GM23338 (cell line): ENCODE results near the gene DMD. TPM values are rescaled to one million over a fixed set of nuclear protein-coding genes. Genes with fewer than 3 reads are reported as not detected.

Source experiments
- ATAC-seq: fragments of 200-7000 bp; cut with Tn5 transposase; 3 replicates; pipeline ENCODE4 v1.9.1; 2020
- DNase-seq: peaks from one replicate; pipeline ENCODE4 v3.0.0-alpha.2; 2015; ENCODE audit warnings: low spot score
- H2AFZ ChIP-seq: fragments of 200-600 bp; sonication (generic); 2 replicates; pipeline ENCODE4 v1.8.0; 2016; ENCODE audit warnings: antibody characterized with exemption, mild to moderate bottlenecking, moderate library complexity
- H3F3A ChIP-seq: fragments of 200-600 bp; sonication (generic); replicated peaks from 2 replicates; pipeline ENCODE4 v1.8.0; 2017; ENCODE audit warnings: antibody characterized with exemption, mixed run types, low read depth
- H3K27ac ChIP-seq: fragments of 200-600 bp; sonication (generic); 2 replicates; pipeline ENCODE4 v1.6.1; 2016; ENCODE audit warnings: low read depth
- H3K27me3 ChIP-seq: fragments of 200-600 bp; sonication (generic); 2 replicates; pipeline ENCODE4 v1.8.0; 2016; ENCODE audit warnings: mild to moderate bottlenecking, mixed run types, moderate library complexity; ENCODE audit not compliant: insufficient read depth
- H3K36me3 ChIP-seq: fragments of 200-600 bp; sonication (generic); 2 replicates; pipeline ENCODE4 v1.8.0; 2016; ENCODE audit warnings: mild to moderate bottlenecking; ENCODE audit not compliant: insufficient read depth
- H3K4me1 ChIP-seq: fragments of 200-600 bp; sonication (generic); 2 replicates; pipeline ENCODE4 v1.8.0; 2016; ENCODE audit warnings: mild to moderate bottlenecking, moderate library complexity; ENCODE audit not compliant: insufficient read depth
- H3K4me2 ChIP-seq: fragments of 200-600 bp; sonication (generic); 2 replicates; pipeline ENCODE4 v1.7.1; 2017; ENCODE audit warnings: mixed run types
- H3K4me3 ChIP-seq: fragments of 200-600 bp; sonication (generic); 2 replicates; pipeline ENCODE4 v1.6.1; 2016; ENCODE audit warnings: mixed run types
- H3K79me2 ChIP-seq: fragments of 200-600 bp; sonication (generic); replicated peaks from 2 replicates; pipeline ENCODE4 v1.8.0; 2017; ENCODE audit warnings: mild to moderate bottlenecking; ENCODE audit not compliant: insufficient read depth
- H3K9me2 ChIP-seq: fragments of 200-600 bp; sonication (generic); 2 replicates; pipeline ENCODE4 v1.8.0; 2017; ENCODE audit not compliant: insufficient read depth
- H4K20me1 ChIP-seq: fragments of 200-600 bp; sonication (generic); replicated peaks from 2 replicates; pipeline ENCODE4 v1.8.0; 2017; ENCODE audit warnings: mild to moderate bottlenecking; ENCODE audit not compliant: insufficient read depth
- H3K27ac Mint-ChIP-seq: 2 replicates; pipeline ENCODE4 v1.8.0; 2020; ENCODE audit warnings: inconsistent platforms, mild to moderate bottlenecking, moderate library complexity, mixed read lengths
- H3K27me3 Mint-ChIP-seq: 3 replicates; pipeline ENCODE4 v1.8.0; 2022; ENCODE audit warnings: low read depth, mild to moderate bottlenecking, moderate library complexity, mixed read lengths, inconsistent platforms; ENCODE audit not compliant: insufficient read depth, poor library complexity
- H3K36me3 Mint-ChIP-seq: 3 replicates; pipeline ENCODE4 v1.8.0; 2021; ENCODE audit warnings: low read depth, mild to moderate bottlenecking, inconsistent platforms, moderate library complexity, mixed read lengths
- H3K4me1 Mint-ChIP-seq: 3 replicates; pipeline ENCODE4 v1.8.0; 2020; ENCODE audit warnings: mild to moderate bottlenecking, inconsistent platforms, mixed read lengths
- H3K4me3 Mint-ChIP-seq: 3 replicates; pipeline ENCODE4 v1.8.0; 2021; ENCODE audit warnings: moderate library complexity, mild to moderate bottlenecking, inconsistent platforms, mixed read lengths
- H3K9me3 Mint-ChIP-seq: 3 replicates; pipeline ENCODE4 v1.8.0; 2020; ENCODE audit warnings: moderate library complexity, mild to moderate bottlenecking, inconsistent platforms, mixed read lengths
- CREB1 ChIP-seq: fragments of 250-450 bp; sonication (Bioruptor Pico); IDR thresholded peaks from 2 replicates; pipeline ENCODE4 v1.5.0; 2020; ENCODE audit warnings: low read depth, mild to moderate bottlenecking, moderate library complexity
- EZH2 ChIP-seq: fragments of 200-600 bp; sonication (generic); IDR thresholded peaks from one replicate; pipeline ENCODE4 v1.8.0; 2017; ENCODE audit warnings: antibody characterized with exemption, mild to moderate bottlenecking, low read depth; ENCODE audit not compliant: unreplicated experiment
- EZH2phosphoT487 ChIP-seq: fragments of 200-600 bp; sonication (generic); IDR thresholded peaks from one replicate; pipeline ENCODE4 v1.8.1; 2018; ENCODE audit warnings: antibody characterized with exemption; ENCODE audit not compliant: unreplicated experiment
- NANOG ChIP-seq: IDR thresholded peaks from 2 replicates; pipeline ENCODE4 v1.6.1; 2016; ENCODE audit warnings: antibody characterized with exemption, borderline replicate concordance
- POLR2AphosphoS5 ChIP-seq: IDR thresholded peaks from 2 replicates; pipeline ENCODE4 v1.6.1; 2016; ENCODE audit warnings: antibody characterized with exemption, low read depth
- ZNF114 ChIP-seq: fragments of 250-450 bp; sonication (Bioruptor Pico); IDR thresholded peaks from 2 replicates; pipeline ENCODE4 v1.5.0; 2020; ENCODE audit warnings: mild to moderate bottlenecking, moderate library complexity
- ZNF331 ChIP-seq: fragments of 250-450 bp; sonication (Bioruptor Pico); IDR thresholded peaks from 2 replicates; pipeline ENCODE4 v1.5.0; 2020; ENCODE audit warnings: low read depth, mild to moderate bottlenecking, moderate library complexity
- ZNF462 ChIP-seq: fragments of 250-450 bp; sonication (Bioruptor Pico); IDR thresholded peaks from 2 replicates; pipeline ENCODE4 v1.5.0; 2020; ENCODE audit warnings: mild to moderate bottlenecking, moderate library complexity
- polyA plus RNA-seq: library from polyadenylated mRNA; unstranded; fragments of >200 nt; fragmentation: Nextera tagmentation; extraction: Ambion mirVana; gene quantifications from 2 replicates; pipeline ENCODE4 v1.2.1, GENCODE V29; 2016
- total RNA-seq: library from RNA; depleted of rRNA; stranded (reverse); fragments of >200 nt; shearing (Covaris generic); gene quantifications from 2 replicates; pipeline ENCODE4 v1.2.3, GENCODE V29; 2014
- TF ChIP-seq, protein P1 (sequence below): IDR thresholded peaks from 2 replicates; pipeline ENCODE4 v1.6.1; 2016; ENCODE audit warnings: antibody characterized with exemption
- TF ChIP-seq, protein P2 (sequence below), 2 experiments: fragments of 200-600 bp in 1 of 2; sonication (generic) in 1 of 2; conservative IDR thresholded peaks; 2 replicates each; pipeline versions ENCODE4 v1.5.1 to v1.6.1; 2016 to 2017; ENCODE audit warnings: antibody characterized with exemption in 2 of 2, low read depth in 2 of 2, mild to moderate bottlenecking in 2 of 2, moderate library complexity in 1 of 2

The DMD gene
- total and polyA plus RNA-seq, 2 experiments from 2014 or later = 4.5 to 7.6 TPM

GRCh38 chrX:31743004-31743403 lies 1468.3 kb downstream of the DMD start:
- Mint-ChIP-seq H3K36me3 (no peaks in the 10 kb centered on the region; the same call in 2 of the 3 replicates), H3K4me3 (no peak overlapping the region), H3K27ac (no peak overlapping the region), H3K9me3 (no peaks in the 10 kb centered on the region), H3K4me1 (peaks cover 1% of the 10 kb centered on the region; the same call in 2 of the 3 replicates), H3K27me3 (peaks cover 3% of the 10 kb centered on the region)
- ATAC-seq = no peak
- no peak overlapping the region for H3K4me3 ChIP-seq
- H3K79me2 ChIP-seq = no peaks in the 10 kb centered on the region
- no peak overlapping the region for H3K4me2 ChIP-seq
- H3F3A ChIP-seq = no peaks in the 10 kb centered on the region
- H2AFZ ChIP-seq = no peak overlapping the region
- no peaks in the 10 kb centered on the region for H3K36me3 ChIP-seq
- TF ChIP-seq, protein P1, sequence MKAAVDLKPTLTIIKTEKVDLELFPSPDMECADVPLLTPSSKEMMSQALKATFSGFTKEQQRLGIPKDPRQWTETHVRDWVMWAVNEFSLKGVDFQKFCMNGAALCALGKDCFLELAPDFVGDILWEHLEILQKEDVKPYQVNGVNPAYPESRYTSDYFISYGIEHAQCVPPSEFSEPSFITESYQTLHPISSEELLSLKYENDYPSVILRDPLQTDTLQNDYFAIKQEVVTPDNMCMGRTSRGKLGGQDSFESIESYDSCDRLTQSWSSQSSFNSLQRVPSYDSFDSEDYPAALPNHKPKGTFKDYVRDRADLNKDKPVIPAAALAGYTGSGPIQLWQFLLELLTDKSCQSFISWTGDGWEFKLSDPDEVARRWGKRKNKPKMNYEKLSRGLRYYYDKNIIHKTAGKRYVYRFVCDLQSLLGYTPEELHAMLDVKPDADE = no peak
- no peak for TF ChIP-seq POLR2AphosphoS5
- TF ChIP-seq ZNF462 (CRISPR knock-in tag) = no peak
- TF ChIP-seq CREB1 (CRISPR knock-in tag) = no peak
- TF ChIP-seq ZNF331 (CRISPR knock-in tag) = no peak
- no peak for TF ChIP-seq ZNF114 (CRISPR knock-in tag)
- no peak for TF ChIP-seq EZH2
- TF ChIP-seq NANOG = no peak
- no peak for TF ChIP-seq EZH2phosphoT487
- TF ChIP-seq, protein P2, sequence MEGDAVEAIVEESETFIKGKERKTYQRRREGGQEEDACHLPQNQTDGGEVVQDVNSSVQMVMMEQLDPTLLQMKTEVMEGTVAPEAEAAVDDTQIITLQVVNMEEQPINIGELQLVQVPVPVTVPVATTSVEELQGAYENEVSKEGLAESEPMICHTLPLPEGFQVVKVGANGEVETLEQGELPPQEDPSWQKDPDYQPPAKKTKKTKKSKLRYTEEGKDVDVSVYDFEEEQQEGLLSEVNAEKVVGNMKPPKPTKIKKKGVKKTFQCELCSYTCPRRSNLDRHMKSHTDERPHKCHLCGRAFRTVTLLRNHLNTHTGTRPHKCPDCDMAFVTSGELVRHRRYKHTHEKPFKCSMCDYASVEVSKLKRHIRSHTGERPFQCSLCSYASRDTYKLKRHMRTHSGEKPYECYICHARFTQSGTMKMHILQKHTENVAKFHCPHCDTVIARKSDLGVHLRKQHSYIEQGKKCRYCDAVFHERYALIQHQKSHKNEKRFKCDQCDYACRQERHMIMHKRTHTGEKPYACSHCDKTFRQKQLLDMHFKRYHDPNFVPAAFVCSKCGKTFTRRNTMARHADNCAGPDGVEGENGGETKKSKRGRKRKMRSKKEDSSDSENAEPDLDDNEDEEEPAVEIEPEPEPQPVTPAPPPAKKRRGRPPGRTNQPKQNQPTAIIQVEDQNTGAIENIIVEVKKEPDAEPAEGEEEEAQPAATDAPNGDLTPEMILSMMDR (conservative IDR thresholded peaks at IDR 0.05; ENCODE audit: low read depth in 2 of 2) = no peak
- DNase-seq = no peak
- no peaks in the 10 kb centered on the region for H4K20me1 ChIP-seq
- H3K4me1 ChIP-seq = no peaks in the 10 kb centered on the region
- H3K9me2 ChIP-seq = no peaks in the 10 kb centered on the region
- H3K27me3 ChIP-seq = no peaks in the 10 kb centered on the region
- no peak overlapping the region for H3K27ac ChIP-seq
